OCI-LY1 (cell line): ENCODE measurements around the gene TIMP2.

ENCODE experiments used
- EZH2 ChIP-seq: fragments of 200-600 bp; sonication (generic), shearing (Covaris generic); IDR thresholded peaks from 2 replicates; pipeline ENCODE4 v1.8.0; 2017; ENCODE audit warnings: borderline replicate concordance, mixed run types, mild to moderate bottlenecking, antibody characterized with exemption, low read length, moderate library complexity, mixed read lengths
- TF ChIP-seq, protein P1 (sequence below): fragments of 200-600 bp; sonication (generic), shearing (Covaris generic); IDR thresholded peaks from 2 replicates; pipeline ENCODE4 v1.5.1; 2017; ENCODE audit warnings: mild to moderate bottlenecking, antibody characterized with exemption, low read length, moderate library complexity, mixed read lengths

DNA sequence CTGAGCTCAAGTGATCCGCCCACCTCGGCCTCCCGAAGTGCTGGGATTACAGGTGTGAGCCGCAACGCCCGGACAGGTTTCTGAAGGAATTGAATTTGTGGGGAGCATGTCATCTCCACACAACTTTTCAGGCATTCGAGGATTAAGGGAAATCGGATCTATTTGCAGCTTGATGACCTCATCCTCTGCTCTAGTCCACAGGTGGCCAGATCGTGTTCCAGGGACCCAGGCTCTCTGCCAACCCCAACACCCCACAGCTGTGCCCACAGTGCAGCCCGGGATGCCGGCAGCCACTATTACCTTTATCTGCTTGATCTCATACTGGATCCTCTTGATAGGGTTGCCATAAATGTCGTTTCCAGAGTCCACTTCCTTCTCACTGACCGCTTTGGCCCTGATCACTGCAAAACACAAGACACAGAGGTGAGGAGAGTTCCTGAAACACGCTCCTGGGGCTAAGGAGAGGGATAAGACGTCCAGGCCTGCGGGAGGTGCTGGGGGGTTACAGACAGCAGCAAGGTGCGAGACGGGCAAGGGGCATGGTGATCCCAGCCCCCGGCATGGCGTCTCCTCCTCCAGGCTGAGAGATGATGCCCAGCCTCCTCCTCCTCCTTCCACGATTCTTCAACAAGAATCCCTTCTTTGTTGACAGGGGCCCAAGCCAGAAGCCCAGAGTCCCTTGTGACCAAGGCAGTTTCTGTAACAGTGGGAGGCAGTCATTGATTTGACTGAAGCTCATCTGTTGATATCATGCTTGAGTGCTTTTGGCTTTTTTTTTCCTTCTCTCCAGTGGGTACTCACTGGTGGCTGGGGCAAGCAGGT, 51.5 kb downstream of the TIMP2 start:
- TF ChIP-seq, protein P1, sequence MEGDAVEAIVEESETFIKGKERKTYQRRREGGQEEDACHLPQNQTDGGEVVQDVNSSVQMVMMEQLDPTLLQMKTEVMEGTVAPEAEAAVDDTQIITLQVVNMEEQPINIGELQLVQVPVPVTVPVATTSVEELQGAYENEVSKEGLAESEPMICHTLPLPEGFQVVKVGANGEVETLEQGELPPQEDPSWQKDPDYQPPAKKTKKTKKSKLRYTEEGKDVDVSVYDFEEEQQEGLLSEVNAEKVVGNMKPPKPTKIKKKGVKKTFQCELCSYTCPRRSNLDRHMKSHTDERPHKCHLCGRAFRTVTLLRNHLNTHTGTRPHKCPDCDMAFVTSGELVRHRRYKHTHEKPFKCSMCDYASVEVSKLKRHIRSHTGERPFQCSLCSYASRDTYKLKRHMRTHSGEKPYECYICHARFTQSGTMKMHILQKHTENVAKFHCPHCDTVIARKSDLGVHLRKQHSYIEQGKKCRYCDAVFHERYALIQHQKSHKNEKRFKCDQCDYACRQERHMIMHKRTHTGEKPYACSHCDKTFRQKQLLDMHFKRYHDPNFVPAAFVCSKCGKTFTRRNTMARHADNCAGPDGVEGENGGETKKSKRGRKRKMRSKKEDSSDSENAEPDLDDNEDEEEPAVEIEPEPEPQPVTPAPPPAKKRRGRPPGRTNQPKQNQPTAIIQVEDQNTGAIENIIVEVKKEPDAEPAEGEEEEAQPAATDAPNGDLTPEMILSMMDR, result no peak
- TF ChIP-seq EZH2, result no peak
